GM04503 (cell line): ENCODE results near the gene ADARB2.
"Not testable (repeated sequence)": the region's sequence is repeated elsewhere in the genome, so short reads cannot be mapped to it uniquely, and the experiment has no call there.

Experiments
- DNase-seq: peaks from one replicate; pipeline ENCODE4 v3.0.0-alpha.2; 2012; ENCODE audit warnings: low read depth

The ADARB2 gene

GRCh38 chr10:1642600-1643160 is 94.6 kb downstream of the ADARB2 start:
- no peak for DNase-seq

- no peak for DNase-seq
These were observed 95.9 kb downstream of the ADARB2 start for GRCh38 chr10:1641402-1641801.

- no peak for DNase-seq
These were observed 98.4 kb downstream of the ADARB2 start for GRCh38 chr10:1638889-1639419.

GRCh38 chr10:1635340-1635739 is 102.0 kb downstream of the ADARB2 start:
- no peak for DNase-seq

- no peak for DNase-seq
These were observed 103.1 kb downstream of the ADARB2 start for GRCh38 chr10:1634239-1634638.

- DNase-seq: no peak
These were observed 103.5 kb downstream of the ADARB2 start for GRCh38 chr10:1633783-1634182.

- no peak for DNase-seq
These were observed 104.7 kb downstream of the ADARB2 start for GRCh38 chr10:1632596-1632995.

- DNase-seq: no peak
These were observed 105.2 kb downstream of the ADARB2 start for GRCh38 chr10:1632141-1632540.

GRCh38 chr10:1631282-1631681 is 106.0 kb downstream of the ADARB2 start:
- no peak for DNase-seq

- DNase-seq: no peak
These were observed 107.0 kb downstream of the ADARB2 start for GRCh38 chr10:1630304-1630703.

GRCh38 chr10:1629326-1630198 is 107.8 kb downstream of the ADARB2 start:
- no peak for DNase-seq

GRCh38 chr10:1628757-1629156 is 108.6 kb downstream of the ADARB2 start:
- DNase-seq: no peak

GRCh38 chr10:1627945-1628344 is 109.4 kb downstream of the ADARB2 start:
- no peak for DNase-seq

- no peak for DNase-seq
These were observed 110.5 kb downstream of the ADARB2 start for GRCh38 chr10:1626835-1627234.

GRCh38 chr10:1626410-1626809 is 110.9 kb downstream of the ADARB2 start:
- DNase-seq: no peak

GRCh38 chr10:1625731-1626130 is 111.6 kb downstream of the ADARB2 start:
- no peak for DNase-seq

- no peak for DNase-seq
These were observed 112.2 kb downstream of the ADARB2 start for GRCh38 chr10:1625079-1625478.

- DNase-seq: no peak
These were observed 113.1 kb downstream of the ADARB2 start for GRCh38 chr10:1624240-1624639.

- no peak for DNase-seq
These were observed 116.5 kb downstream of the ADARB2 start for GRCh38 chr10:1620803-1621202.

- DNase-seq: not testable (repeated sequence)
These were observed 119.7 kb downstream of the ADARB2 start for GRCh38 chr10:1617376-1618317.

- not testable (repeated sequence) for DNase-seq
These were observed 120.6 kb downstream of the ADARB2 start for GRCh38 chr10:1616701-1617100.
